GM12878 (cell line): ENCODE results near the gene HNRNPM. TPM values are rescaled to one million over a fixed set of nuclear protein-coding genes. Genes with fewer than 3 reads are reported as not detected.

Experiments
- BMI1 ChIP-seq: fragments of 450-650 bp; IDR thresholded peaks from 2 replicates; pipeline ENCODE4 v1.6.1; 2016; ENCODE audit warnings: mild to moderate bottlenecking, moderate library complexity, borderline replicate concordance
- DPF2 ChIP-seq: fragments of 450-650 bp; IDR thresholded peaks from 2 replicates; pipeline ENCODE4 v1.6.1; 2017; ENCODE audit warnings: mild to moderate bottlenecking
- E2F4 ChIP-seq: IDR thresholded peaks from 2 replicates; pipeline ENCODE4 v1.6.1; 2012; ENCODE audit warnings: low read depth, low read length, improper control_type of control experiment
- EP300 ChIP-seq, 2 experiments: fragments of 150-350 bp in 1 of 2; IDR thresholded peaks; 2 replicates each; pipeline ENCODE4 v1.6.1; 2011 to 2012; ENCODE audit warnings: low read depth in 2 of 2, low read length in 2 of 2, borderline replicate concordance in 1 of 2, improper control_type of control experiment in 1 of 2, inconsistent platforms in 1 of 2; ENCODE audit not compliant: control insufficient read depth in 1 of 2
- IKZF2 ChIP-seq, 2 experiments: fragments of 450-650 bp; IDR thresholded peaks; 2 replicates each; pipeline ENCODE4 v1.6.1; 2017; ENCODE audit warnings: mild to moderate bottlenecking in 2 of 2, moderate library complexity in 2 of 2
- LARP7 ChIP-seq: fragments of 450-650 bp; IDR thresholded peaks from 2 replicates; pipeline ENCODE4 v1.6.1; 2017; ENCODE audit warnings: mild to moderate bottlenecking
- MEF2A ChIP-seq: IDR thresholded peaks from 2 replicates; pipeline ENCODE4 v1.6.1; 2011; ENCODE audit warnings: low read depth, mild to moderate bottlenecking, low read length, moderate library complexity; ENCODE audit not compliant: insufficient read depth
- SREBF2 ChIP-seq: IDR thresholded peaks from 2 replicates; pipeline ENCODE4 v1.6.1; 2012; ENCODE audit warnings: mild to moderate bottlenecking, low read length
- TAF1 ChIP-seq: IDR thresholded peaks from 2 replicates; pipeline ENCODE4 v1.6.1; 2011; ENCODE audit warnings: mild to moderate bottlenecking, low read depth, low read length, borderline replicate concordance
- TBL1XR1 ChIP-seq: IDR thresholded peaks from 2 replicates; pipeline ENCODE4 v1.6.1; 2012; ENCODE audit warnings: low read depth, low read length, improper control_type of control experiment
- polyA plus RNA-seq, 11 experiments: library from polyadenylated mRNA; depleted of rRNA in 4 of 11; unstranded in 6 of 11; stranded (reverse) in 5 of 11; fragments of >200 nt; fragmentation: Nextera tagmentation in 4 of 11; fragmentation: Illumina TruSeq in 1 of 11; extraction: Ambion mirVana in 4 of 11; extraction: Trizol in 1 of 11; gene quantifications; 1 replicate in 1 of 11; 2 replicates in 10 of 11; pipeline versions ENCODE4 v1.2.1 to v1.2.3, GENCODE V29; 2011 to 2016; ENCODE audit warnings: inconsistent platforms in 2 of 11, missing spikeins in 2 of 11, low read depth in 1 of 11
- total RNA-seq, 4 experiments: library from RNA; depleted of rRNA in 3 of 4; stranded (reverse); fragments of >200 nt in 3 of 4; fragmentation: Illumina TruSeq in 1 of 4; extraction: Trizol in 1 of 4; gene quantifications; 2 replicates each; pipeline versions ENCODE4 v1.2.1 to v1.2.3, GENCODE V29; 2013 to 2021
- TF ChIP-seq, protein P1 (sequence below): fragments of 450-650 bp; IDR thresholded peaks from 2 replicates; pipeline ENCODE4 v1.6.1; 2016; ENCODE audit warnings: mild to moderate bottlenecking, moderate library complexity, borderline replicate concordance
- TF ChIP-seq, protein P2 (sequence below): fragments of 150-350 bp; IDR thresholded peaks from 2 replicates; pipeline ENCODE4 v1.6.1; 2014; ENCODE audit warnings: mild to moderate bottlenecking, low read depth, low read length

The HNRNPM gene
- total and polyA plus RNA-seq, 10 of the 15 experiments (the other 5 are each of a cell fraction or from before 2014, with no cell fraction given) = 14.3 to 415 (median 198) TPM

- TF ChIP-seq, protein P1, sequence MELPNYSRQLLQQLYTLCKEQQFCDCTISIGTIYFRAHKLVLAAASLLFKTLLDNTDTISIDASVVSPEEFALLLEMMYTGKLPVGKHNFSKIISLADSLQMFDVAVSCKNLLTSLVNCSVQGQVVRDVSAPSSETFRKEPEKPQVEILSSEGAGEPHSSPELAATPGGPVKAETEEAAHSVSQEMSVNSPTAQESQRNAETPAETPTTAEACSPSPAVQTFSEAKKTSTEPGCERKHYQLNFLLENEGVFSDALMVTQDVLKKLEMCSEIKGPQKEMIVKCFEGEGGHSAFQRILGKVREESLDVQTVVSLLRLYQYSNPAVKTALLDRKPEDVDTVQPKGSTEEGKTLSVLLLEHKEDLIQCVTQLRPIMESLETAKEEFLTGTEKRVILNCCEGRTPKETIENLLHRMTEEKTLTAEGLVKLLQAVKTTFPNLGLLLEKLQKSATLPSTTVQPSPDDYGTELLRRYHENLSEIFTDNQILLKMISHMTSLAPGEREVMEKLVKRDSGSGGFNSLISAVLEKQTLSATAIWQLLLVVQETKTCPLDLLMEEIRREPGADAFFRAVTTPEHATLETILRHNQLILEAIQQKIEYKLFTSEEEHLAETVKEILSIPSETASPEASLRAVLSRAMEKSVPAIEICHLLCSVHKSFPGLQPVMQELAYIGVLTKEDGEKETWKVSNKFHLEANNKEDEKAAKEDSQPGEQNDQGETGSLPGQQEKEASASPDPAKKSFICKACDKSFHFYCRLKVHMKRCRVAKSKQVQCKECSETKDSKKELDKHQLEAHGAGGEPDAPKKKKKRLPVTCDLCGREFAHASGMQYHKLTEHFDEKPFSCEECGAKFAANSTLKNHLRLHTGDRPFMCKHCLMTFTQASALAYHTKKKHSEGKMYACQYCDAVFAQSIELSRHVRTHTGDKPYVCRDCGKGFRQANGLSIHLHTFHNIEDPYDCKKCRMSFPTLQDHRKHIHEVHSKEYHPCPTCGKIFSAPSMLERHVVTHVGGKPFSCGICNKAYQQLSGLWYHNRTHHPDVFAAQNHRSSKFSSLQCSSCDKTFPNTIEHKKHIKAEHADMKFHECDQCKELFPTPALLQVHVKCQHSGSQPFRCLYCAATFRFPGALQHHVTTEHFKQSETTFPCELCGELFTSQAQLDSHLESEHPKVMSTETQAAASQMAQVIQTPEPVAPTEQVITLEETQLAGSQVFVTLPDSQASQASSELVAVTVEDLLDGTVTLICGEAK = no peak
- TF ChIP-seq, protein P2, sequence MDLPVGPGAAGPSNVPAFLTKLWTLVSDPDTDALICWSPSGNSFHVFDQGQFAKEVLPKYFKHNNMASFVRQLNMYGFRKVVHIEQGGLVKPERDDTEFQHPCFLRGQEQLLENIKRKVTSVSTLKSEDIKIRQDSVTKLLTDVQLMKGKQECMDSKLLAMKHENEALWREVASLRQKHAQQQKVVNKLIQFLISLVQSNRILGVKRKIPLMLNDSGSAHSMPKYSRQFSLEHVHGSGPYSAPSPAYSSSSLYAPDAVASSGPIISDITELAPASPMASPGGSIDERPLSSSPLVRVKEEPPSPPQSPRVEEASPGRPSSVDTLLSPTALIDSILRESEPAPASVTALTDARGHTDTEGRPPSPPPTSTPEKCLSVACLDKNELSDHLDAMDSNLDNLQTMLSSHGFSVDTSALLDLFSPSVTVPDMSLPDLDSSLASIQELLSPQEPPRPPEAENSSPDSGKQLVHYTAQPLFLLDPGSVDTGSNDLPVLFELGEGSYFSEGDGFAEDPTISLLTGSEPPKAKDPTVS = no peak
- TF ChIP-seq E2F4 = no peak
- peak; percentile 58; the same call in 1 of the 2 replicates for TF ChIP-seq DPF2
- no peak for TF ChIP-seq TBL1XR1
- no peak for TF ChIP-seq MEF2A
- TF ChIP-seq IKZF2 (IDR thresholded peaks at IDR 0.05) = no peak
- peak; percentile 97 for TF ChIP-seq TAF1
- no peak for TF ChIP-seq SREBF2
- TF ChIP-seq BMI1 = no peak
- TF ChIP-seq LARP7 = peak; percentile 68
- TF ChIP-seq EP300 (IDR thresholded peaks at IDR 0.05; ENCODE audit: borderline replicate concordance in 1 of 2, control insufficient read depth in 1 of 2, low read depth in 2 of 2, low read length in 2 of 2) = no peak
Measured at GRCh38 chr19:8444677-8445487, at the start of gene HNRNPM (continued).
